ENCODE data around the gene RNF14.
"Not testable (repeated sequence)": the region's sequence is repeated elsewhere in the genome, so short reads cannot be mapped to it uniquely, and the experiment has no call there.

RNF14 gene

DNA sequence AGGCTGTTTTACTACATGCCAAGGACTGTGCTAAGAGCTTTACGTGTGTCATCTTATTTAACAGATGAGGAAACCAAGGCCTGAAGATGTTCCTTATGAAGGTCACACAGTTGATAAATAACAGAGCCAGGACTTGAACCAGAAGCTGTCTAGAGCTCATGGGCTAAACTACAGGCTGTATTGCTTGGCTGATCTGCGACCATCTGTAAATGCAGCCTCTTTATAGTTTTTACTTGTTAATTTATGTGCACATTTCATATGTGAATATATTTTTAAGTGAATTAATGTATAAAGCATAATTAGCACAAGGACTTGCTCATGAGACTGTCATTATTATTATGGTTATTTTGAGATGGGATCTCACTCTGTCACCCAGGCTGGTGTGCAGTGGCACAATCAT lies 63.2 kb downstream of the RNF14 start:
- no peak for DNase-seq (ENCODE audit: extremely low read depth, insufficient read length)
- no peaks in the 10 kb centered on the region; the same call in 1 of the 2 replicates for H3K27me3 ChIP-seq (replicated peaks; ENCODE audit: control insufficient read depth, insufficient read depth, low read length)
- no peaks in the 10 kb centered on the region for H3K36me3 ChIP-seq (ENCODE audit: control insufficient read depth, insufficient read depth, low read length)
- no peak overlapping the region for H3K4me3 ChIP-seq (replicated peaks; ENCODE audit: low read depth, low read length)
- TF ChIP-seq, protein P1, sequence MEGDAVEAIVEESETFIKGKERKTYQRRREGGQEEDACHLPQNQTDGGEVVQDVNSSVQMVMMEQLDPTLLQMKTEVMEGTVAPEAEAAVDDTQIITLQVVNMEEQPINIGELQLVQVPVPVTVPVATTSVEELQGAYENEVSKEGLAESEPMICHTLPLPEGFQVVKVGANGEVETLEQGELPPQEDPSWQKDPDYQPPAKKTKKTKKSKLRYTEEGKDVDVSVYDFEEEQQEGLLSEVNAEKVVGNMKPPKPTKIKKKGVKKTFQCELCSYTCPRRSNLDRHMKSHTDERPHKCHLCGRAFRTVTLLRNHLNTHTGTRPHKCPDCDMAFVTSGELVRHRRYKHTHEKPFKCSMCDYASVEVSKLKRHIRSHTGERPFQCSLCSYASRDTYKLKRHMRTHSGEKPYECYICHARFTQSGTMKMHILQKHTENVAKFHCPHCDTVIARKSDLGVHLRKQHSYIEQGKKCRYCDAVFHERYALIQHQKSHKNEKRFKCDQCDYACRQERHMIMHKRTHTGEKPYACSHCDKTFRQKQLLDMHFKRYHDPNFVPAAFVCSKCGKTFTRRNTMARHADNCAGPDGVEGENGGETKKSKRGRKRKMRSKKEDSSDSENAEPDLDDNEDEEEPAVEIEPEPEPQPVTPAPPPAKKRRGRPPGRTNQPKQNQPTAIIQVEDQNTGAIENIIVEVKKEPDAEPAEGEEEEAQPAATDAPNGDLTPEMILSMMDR (IDR thresholded peaks at IDR 0.05; ENCODE audit: insufficient read depth, low read length, poor library complexity, severe bottlenecking), result no peak

DNA sequence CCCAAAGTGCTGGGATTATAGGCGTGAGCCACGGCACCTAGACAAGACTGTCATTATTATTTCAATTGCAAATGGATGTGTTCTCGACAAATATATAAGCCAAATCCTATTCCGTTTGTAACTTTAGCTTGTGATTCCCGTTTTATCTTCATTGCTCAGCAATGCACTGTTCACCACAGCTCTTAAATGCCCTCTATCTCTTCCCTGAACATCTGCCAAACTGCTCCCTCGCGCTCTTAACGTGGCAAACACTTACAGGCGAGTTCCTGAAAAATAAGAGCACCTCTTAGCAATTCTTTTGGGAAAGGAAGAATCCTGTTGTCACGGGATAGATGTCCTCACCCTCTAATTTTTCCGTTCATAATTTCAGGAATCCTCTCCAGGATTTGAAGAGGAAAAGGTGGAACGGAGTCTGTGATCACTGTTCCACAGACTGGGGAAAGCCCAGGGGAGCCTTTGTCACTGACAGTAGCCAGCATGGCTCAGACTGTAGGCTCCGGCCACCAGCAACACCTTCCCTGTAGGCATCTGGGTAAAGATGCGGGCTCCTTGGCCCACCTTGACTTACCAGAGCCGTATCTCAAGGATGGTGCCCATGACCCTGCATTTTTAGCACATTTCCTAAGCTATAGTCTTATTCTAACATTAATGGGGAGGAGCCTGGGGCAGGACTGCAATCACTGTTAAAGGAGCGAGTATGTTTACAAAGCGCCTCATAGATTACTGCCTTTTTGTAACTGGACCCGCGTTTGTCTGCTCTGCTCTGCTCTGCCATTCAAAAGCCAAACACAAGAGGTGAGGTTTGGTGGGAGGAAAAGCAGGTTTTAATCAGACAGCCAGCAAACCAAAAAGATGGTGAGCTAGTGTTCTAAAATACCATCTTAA lies 64.1 kb downstream of the RNF14 start:
- DNase-seq (ENCODE audit: extremely low read depth, insufficient read length), result no peak
- Histone ChIP-seq H3K27me3 (replicated peaks; ENCODE audit: control insufficient read depth, insufficient read depth, low read length) (no peaks in the 10 kb centered on the region; the same call in 1 of the 2 replicates), H3K36me3 (ENCODE audit: control insufficient read depth, insufficient read depth, low read length) (no peaks in the 10 kb centered on the region), H3K4me3 (replicated peaks; ENCODE audit: low read depth, low read length) (no peak overlapping the region)
- TF ChIP-seq, protein P1 (IDR thresholded peaks at IDR 0.05; ENCODE audit: insufficient read depth, low read length, poor library complexity, severe bottlenecking), result no peak

DNA sequence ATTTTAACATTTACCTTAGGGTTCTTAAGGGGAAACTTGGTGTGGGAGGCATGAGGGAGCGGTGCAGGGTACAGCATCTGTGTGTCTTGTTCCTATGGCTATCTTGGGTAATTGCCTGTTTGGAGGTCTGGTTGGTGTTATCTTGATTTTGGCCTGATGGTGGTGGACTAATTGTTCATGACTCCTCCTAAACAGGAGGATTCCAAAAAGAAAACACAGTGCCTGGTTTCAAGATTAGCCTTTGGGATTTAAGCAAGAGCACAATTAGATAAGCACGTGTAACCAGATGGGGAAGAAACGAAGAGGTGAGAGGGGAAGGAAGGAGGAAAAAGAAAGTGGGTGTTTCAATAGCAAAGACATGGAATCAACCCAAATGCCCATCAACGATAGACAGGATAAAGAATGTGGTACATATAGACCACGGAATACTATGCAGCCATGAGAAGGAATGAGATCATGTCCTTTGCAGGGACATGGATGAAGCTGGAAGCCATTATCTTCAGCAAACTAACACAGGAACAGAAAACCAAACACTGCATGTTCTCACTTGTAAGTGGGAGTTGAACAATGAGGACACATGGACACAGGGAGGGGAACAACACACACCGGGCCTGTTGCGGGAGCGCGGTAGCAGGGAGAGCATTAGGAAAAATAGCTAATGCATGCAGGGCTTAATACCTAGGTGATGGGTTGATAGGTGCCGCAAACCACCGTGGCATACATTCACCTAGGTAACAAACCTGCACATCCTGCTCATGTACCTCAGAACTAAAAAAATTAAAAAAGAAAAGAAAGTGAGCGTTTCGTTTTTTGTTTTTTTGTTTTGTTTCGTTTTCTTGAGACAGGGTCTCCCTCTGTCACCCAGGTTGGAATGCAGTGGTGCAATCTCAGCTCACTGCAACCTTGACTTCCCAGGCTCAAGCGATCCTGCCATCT lies 65.0 kb downstream of the RNF14 start:
- not testable (repeated sequence) for H3K27me3 ChIP-seq (replicated peaks; ENCODE audit: control insufficient read depth, insufficient read depth, low read length); H3K36me3 ChIP-seq (ENCODE audit: control insufficient read depth, insufficient read depth, low read length); DNase-seq (ENCODE audit: extremely low read depth, insufficient read length); H3K4me3 ChIP-seq (replicated peaks; ENCODE audit: low read depth, low read length)

DNA sequence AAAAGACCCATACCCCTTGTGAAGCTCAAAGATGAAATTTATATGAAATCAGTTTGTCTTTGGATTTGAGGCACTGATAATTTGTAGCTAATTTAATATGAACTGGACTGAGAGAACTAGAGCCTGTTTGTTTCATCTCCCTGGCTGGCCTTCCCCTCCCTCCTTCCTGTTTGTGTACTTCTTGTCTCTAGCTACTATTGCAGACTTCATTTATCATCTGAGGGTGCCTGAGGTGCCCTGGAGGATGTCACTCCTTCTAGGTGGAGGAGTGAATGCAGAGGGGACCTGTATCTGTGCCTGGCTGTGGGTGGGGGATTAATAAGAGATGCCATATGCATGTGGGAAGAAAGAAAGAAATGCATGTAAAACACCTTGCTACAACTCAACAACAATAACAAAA lies 66.1 kb downstream of the RNF14 start:
- TF ChIP-seq, protein P1 (IDR thresholded peaks at IDR 0.05; ENCODE audit: insufficient read depth, low read length, poor library complexity, severe bottlenecking), result no peak
- no peak for DNase-seq (ENCODE audit: extremely low read depth, insufficient read length)
- Histone ChIP-seq H3K4me3 (replicated peaks; ENCODE audit: low read depth, low read length) (no peak overlapping the region), H3K36me3 (ENCODE audit: control insufficient read depth, insufficient read depth, low read length) (no peaks in the 10 kb centered on the region), H3K27me3 (replicated peaks; ENCODE audit: control insufficient read depth, insufficient read depth, low read length) (no peaks in the 10 kb centered on the region)

DNA sequence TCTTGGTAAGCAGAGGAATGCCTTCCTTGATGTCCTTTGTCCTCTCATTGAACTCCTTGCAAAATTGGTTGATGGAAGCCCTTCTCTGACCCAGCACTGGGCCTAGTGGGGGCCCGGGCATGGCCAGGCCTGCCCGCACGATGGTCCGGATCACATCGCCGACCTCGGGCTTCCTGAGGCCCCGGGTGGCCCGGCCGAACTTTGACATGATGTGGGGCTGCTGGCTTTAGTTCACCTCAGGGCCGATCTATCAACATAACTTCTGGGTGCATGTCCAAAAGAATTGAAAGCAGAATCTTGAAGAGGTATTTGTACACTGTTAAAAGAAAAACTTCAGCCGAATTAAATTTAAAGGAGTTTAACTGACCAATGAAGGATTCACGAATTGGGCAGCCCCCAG lies 68.0 kb downstream of the RNF14 start:
- no peaks in the 10 kb centered on the region for H3K27me3 ChIP-seq (replicated peaks; ENCODE audit: control insufficient read depth, insufficient read depth, low read length)
- H3K4me3 ChIP-seq (replicated peaks; ENCODE audit: low read depth, low read length), result no peak overlapping the region
- no peak for DNase-seq (ENCODE audit: extremely low read depth, insufficient read length)
- TF ChIP-seq, protein P1 (IDR thresholded peaks at IDR 0.05; ENCODE audit: insufficient read depth, low read length, poor library complexity, severe bottlenecking), result no peak
- no peaks in the 10 kb centered on the region for H3K36me3 ChIP-seq (ENCODE audit: control insufficient read depth, insufficient read depth, low read length)

DNA sequence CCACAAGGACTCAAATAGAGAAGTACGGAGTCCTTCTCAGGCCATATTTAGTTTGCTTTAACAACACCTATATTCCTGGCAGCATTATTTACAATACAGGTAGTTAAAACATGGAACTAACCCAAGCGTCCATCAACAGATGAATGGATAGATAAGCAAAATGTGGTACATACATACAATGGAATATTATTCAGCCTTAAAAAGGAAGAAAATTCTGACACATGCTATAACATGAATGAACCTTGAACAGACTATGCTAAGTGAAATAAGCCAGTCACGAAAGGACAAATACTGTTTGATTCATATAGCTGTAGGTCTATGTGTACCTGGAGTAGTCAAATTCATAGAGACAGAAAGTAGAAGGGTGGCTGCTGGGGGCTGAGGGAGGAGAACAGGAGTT lies 68.7 kb downstream of the RNF14 start:
- H3K27me3 ChIP-seq (replicated peaks; ENCODE audit: control insufficient read depth, insufficient read depth, low read length); H3K4me3 ChIP-seq (replicated peaks; ENCODE audit: low read depth, low read length); H3K36me3 ChIP-seq (ENCODE audit: control insufficient read depth, insufficient read depth, low read length); DNase-seq (ENCODE audit: extremely low read depth, insufficient read length): not testable (repeated sequence)
